ENCODE results near the gene OSBPL10.

- TF ChIP-seq EGR1 (IDR thresholded peaks at IDR 0.05; ENCODE audit: borderline replicate concordance, low read depth, low read length) (no peak), POLR2AphosphoS5 (IDR thresholded peaks at IDR 0.05; ENCODE audit: low read depth, low read length) (no peak), CTCF (IDR thresholded peaks at IDR 0.05; ENCODE audit: control extremely low read depth in 1 of 3, insufficient read depth in 1 of 3, low read depth in 1 of 3, low read length in 3 of 3) (no peak), BRCA1 (IDR thresholded peaks at IDR 0.05; ENCODE audit: low read depth, low read length) (no peak), TAF1 (IDR thresholded peaks at IDR 0.05; ENCODE audit: low read depth, low read length) (no peak), TCF12 (IDR thresholded peaks at IDR 0.05; ENCODE audit: low read depth, low read length) (no peak), MAFK (IDR thresholded peaks at IDR 0.05; ENCODE audit: low read depth, low read length) (no peak), TBP (IDR thresholded peaks at IDR 0.05; ENCODE audit: low read depth, low read length) (no peak; the same call in 1 of the 2 replicates), POU5F1 (IDR thresholded peaks at IDR 0.05; ENCODE audit: low read depth, low read length) (no peak), EZH2 (IDR thresholded peaks at IDR 0.05; ENCODE audit: low read depth, low read length, severe bottlenecking) (no peak), SP2 (IDR thresholded peaks at IDR 0.05; ENCODE audit: low read length) (no peak), GTF2F1 (IDR thresholded peaks at IDR 0.05; ENCODE audit: borderline replicate concordance, low read depth, low read length) (no peak), YY1 (IDR thresholded peaks at IDR 0.05; ENCODE audit: low read depth, low read length) (no peak)
Observed at GRCh38 chr3:31959951-31960792, 20.9 kb downstream of the OSBPL10 start.
